Endothelial cell (in vitro differentiated cells): ENCODE results near the gene TTLL7. TPM values are rescaled to one million over a fixed set of nuclear protein-coding genes. Genes with fewer than 3 reads are reported as not detected.
A peak's percentile ranks its signal among the peaks of the same experiment; 100 is the strongest.

ENCODE experiments used
- DNase-seq: peaks from one replicate; pipeline ENCODE4 v3.0.0; 2021; ENCODE audit warnings: low spot score
- H3K27ac Mint-ChIP-seq: one replicate; pipeline ENCODE4 v1.8.0; 2021; ENCODE audit warnings: mixed read lengths, inconsistent platforms; ENCODE audit not compliant: unreplicated experiment
- H3K27me3 Mint-ChIP-seq: one replicate; pipeline ENCODE4 v1.8.0; 2021; ENCODE audit warnings: mild to moderate bottlenecking, moderate library complexity, mixed read lengths, inconsistent platforms; ENCODE audit not compliant: unreplicated experiment
- H3K36me3 Mint-ChIP-seq: one replicate; pipeline ENCODE4 v1.8.0; 2021; ENCODE audit warnings: mild to moderate bottlenecking, low read depth, mixed read lengths, inconsistent platforms; ENCODE audit not compliant: unreplicated experiment
- H3K4me1 Mint-ChIP-seq: one replicate; pipeline ENCODE4 v1.8.0; 2021; ENCODE audit warnings: mild to moderate bottlenecking, mixed read lengths, inconsistent platforms; ENCODE audit not compliant: unreplicated experiment
- H3K4me3 Mint-ChIP-seq: one replicate; pipeline ENCODE4 v1.8.0; 2021; ENCODE audit warnings: mild to moderate bottlenecking, mixed read lengths, inconsistent platforms; ENCODE audit not compliant: unreplicated experiment
- H3K9me3 Mint-ChIP-seq: one replicate; pipeline ENCODE4 v1.8.0; 2021; ENCODE audit warnings: mixed read lengths, inconsistent platforms; ENCODE audit not compliant: unreplicated experiment
- total RNA-seq: library from RNA; stranded (reverse); fragmentation: NEBNext Ultra II Directional; extraction: Animal tissue kit (Norgen Biotek cat#: 25700); gene quantifications from one replicate; pipeline ENCODE4 v1.2.1, GENCODE V29; 2021; ENCODE audit not compliant: unreplicated experiment
- TF ChIP-seq, protein P1 (sequence below): fragments of 200-600 bp; sonication (generic); IDR thresholded peaks from one replicate; pipeline ENCODE4 v1.5.0; 2021; ENCODE audit warnings: antibody characterized with exemption; ENCODE audit not compliant: unreplicated experiment

Gene TTLL7
- total RNA-seq, 1 donor from 2014 or later = 2.7 TPM

GRCh38 chr1:83883979-83884378, 115.0 kb downstream of the TTLL7 start:
- Mint-ChIP-seq H3K27me3 (no peaks in the 10 kb centered on the region), H3K4me3 (no peak overlapping the region), H3K27ac (no peak overlapping the region), H3K9me3 (no peaks in the 10 kb centered on the region), H3K36me3 (no peaks in the 10 kb centered on the region), H3K4me1 (peaks cover 4% of the 10 kb centered on the region)
- DNase-seq = no peak
- TF ChIP-seq, protein P1, sequence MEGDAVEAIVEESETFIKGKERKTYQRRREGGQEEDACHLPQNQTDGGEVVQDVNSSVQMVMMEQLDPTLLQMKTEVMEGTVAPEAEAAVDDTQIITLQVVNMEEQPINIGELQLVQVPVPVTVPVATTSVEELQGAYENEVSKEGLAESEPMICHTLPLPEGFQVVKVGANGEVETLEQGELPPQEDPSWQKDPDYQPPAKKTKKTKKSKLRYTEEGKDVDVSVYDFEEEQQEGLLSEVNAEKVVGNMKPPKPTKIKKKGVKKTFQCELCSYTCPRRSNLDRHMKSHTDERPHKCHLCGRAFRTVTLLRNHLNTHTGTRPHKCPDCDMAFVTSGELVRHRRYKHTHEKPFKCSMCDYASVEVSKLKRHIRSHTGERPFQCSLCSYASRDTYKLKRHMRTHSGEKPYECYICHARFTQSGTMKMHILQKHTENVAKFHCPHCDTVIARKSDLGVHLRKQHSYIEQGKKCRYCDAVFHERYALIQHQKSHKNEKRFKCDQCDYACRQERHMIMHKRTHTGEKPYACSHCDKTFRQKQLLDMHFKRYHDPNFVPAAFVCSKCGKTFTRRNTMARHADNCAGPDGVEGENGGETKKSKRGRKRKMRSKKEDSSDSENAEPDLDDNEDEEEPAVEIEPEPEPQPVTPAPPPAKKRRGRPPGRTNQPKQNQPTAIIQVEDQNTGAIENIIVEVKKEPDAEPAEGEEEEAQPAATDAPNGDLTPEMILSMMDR = no peak

DNA sequence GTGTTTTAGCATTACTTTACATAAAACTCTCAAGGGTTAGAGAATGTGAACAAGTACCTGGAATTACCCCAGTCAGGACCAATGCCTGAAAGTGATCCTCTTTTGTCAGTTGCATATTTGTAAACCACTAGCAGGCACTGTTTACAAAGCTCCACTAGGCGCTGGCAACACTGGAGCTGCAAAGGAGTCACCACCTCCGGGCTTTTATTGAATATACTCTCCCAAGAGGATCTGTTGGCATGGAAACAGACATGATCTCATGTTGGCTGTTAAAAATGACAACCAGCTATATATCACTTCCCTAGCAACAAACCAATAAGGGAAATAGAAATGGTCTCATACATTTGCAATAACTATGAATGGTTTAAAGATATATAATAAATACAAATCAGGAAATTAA, 116.0 kb downstream of the TTLL7 start:
- Mint-ChIP-seq H3K9me3 (no peaks in the 10 kb centered on the region), H3K36me3 (no peaks in the 10 kb centered on the region), H3K27me3 (no peaks in the 10 kb centered on the region), H3K4me3 (no peak overlapping the region), H3K27ac (no peak overlapping the region), H3K4me1 (peaks cover 4% of the 10 kb centered on the region)
- DNase-seq = no peak
- TF ChIP-seq, protein P1 = no peak

DNA sequence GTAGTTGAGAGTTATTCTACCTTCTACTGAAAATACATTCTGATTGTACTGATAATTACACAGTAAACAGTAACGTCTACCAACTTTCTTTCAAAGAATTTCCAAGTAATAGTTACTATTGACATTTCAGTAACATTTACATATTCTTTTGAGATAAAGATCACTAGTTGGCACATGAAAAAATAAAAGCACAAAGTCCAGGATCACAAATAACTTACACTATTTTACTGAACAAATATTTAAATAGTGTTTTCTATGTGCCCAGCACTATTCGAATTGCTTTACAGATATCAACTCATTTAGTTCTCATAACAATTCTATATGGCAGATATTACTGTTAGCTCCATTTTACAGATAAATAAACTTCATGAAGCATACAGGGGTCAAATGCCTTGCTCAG, 126.4 kb downstream of the TTLL7 start:
- DNase-seq = no peak
- Mint-ChIP-seq H3K27me3 (no peaks in the 10 kb centered on the region), H3K9me3 (no peaks in the 10 kb centered on the region), H3K4me3 (no peak overlapping the region), H3K4me1 (no peaks in the 10 kb centered on the region), H3K36me3 (no peaks in the 10 kb centered on the region), H3K27ac (no peak overlapping the region)
- TF ChIP-seq, protein P1 = no peak

GRCh38 chr1:83864991-83865390, 133.9 kb downstream of the TTLL7 start:
- H3K36me3 Mint-ChIP-seq = no peaks in the 10 kb centered on the region
- H3K27ac Mint-ChIP-seq = no peak overlapping the region
- no peak for DNase-seq
- H3K4me1 Mint-ChIP-seq = no peaks in the 10 kb centered on the region
- no peaks in the 10 kb centered on the region for H3K9me3 Mint-ChIP-seq
- no peaks in the 10 kb centered on the region for H3K27me3 Mint-ChIP-seq
- TF ChIP-seq, protein P1 = no peak
- H3K4me3 Mint-ChIP-seq = no peak overlapping the region

GRCh38 chr1:83860490-83861221, 138.3 kb downstream of the TTLL7 start:
- DNase-seq = peak; percentile 87
- no peaks in the 10 kb centered on the region for H3K27me3 Mint-ChIP-seq
- no peak overlapping the region for H3K27ac Mint-ChIP-seq
- TF ChIP-seq, protein P1 = peak; percentile 79
- H3K4me1 Mint-ChIP-seq = no peaks in the 10 kb centered on the region
- peak overlapping the region; percentile 74 for H3K4me3 Mint-ChIP-seq
- no peaks in the 10 kb centered on the region for H3K36me3 Mint-ChIP-seq
- no peaks in the 10 kb centered on the region for H3K9me3 Mint-ChIP-seq
